Left cardiac atrium (tissue), 4 donors: ENCODE results near the gene EML6. TPM values are rescaled to one million over a fixed set of nuclear protein-coding genes. Genes with fewer than 3 reads are reported as not detected.

Source experiments
- ATAC-seq, 2 donors: fragments of 200-7000 bp; cut with Tn5 transposase; one replicate each; pipeline ENCODE4 v1.9.1; 2020; ENCODE audit warnings: mild to moderate bottlenecking in 2 of 2, moderate library complexity in 2 of 2
- DNase-seq: peaks from one replicate; pipeline ENCODE4 v3.0.0-alpha.2; 2020
- intact Hi-C, 2 donors: fragments of 100-400 bp; cut with DNase I; formaldehyde crosslinking; loops; one replicate each; pipeline versions ENCODE4 v1.14.1 to v1.15.1; 2022 to 2023
- total RNA-seq, 2 donors: library from RNA; stranded (reverse); fragmentation: NEBNext Ultra II Directional; extraction: Animal tissue kit (Norgen Biotek cat#: 25700); gene quantifications; one replicate each; pipeline ENCODE4 v1.2.1, GENCODE V29; 2021
- donor health status: DM: no; HTN: yes; CAD: no.
- donor health status: DM: no; HTN: yes; CAD: no; lungs with severe emphysema.
- donor health status: DM: yes; HTN: yes; CAD: no.
- donor health status: Dilated cardiomyopathy.

Gene EML6
- total RNA-seq, 2 donors from 2014 or later = 0.52 to 0.62 TPM

GRCh38 chr2:54947646-54948045 is 224.2 kb downstream of the EML6 start:
- intact Hi-C loops = no loop called here
- ATAC-seq (no peak), DNase-seq (no peak)

DNA sequence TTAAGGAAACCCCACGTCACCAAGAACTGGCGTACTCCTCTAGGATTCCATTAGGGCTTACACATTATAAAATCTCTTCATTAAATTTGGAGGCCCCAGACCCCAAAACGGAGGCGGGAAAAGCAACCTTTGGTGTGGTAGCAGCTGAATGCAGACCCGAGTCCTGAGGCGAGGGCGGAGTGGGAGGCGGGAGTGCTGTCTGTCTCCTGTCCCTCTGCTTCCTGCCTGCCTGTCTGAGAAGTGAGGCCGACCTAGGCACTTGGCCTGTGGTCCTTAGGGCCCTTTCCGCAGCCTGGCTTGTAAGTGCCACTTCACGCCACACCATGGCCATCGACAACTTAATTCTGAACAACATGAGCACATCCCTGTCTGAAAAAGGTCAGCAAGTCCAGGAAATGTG is 224.7 kb downstream of the EML6 start:
- DNase-seq (no peak), ATAC-seq (no peak)
- intact Hi-C loops = no loop called here

GRCh38 chr2:54949431-54949830 is 226.0 kb downstream of the EML6 start:
- no peak for DNase-seq
- intact Hi-C loops = no loop called here

DNA sequence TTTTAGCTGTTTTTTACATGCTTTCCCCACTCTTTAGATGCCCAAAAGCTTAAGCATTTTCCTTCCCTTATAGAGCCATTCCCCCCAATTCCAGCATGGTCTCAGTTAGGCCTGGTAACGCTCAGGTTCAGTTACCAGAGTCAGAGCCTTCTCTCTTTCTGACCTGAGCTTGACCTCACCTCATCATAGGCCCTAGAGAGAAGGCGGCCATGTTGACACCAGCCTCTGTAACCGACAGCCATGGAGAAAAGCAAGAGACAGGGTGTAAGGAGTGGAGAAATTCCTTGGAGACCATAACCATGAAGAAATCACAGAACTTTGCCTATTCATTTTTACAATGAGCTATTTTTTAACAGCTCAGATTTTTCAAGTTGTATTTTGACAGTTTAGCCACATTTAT is 227.3 kb downstream of the EML6 start:
- ATAC-seq (no peak), DNase-seq (no peak)
- intact Hi-C loops = no loop called here

More at GRCh38 chr2:54949431-54949830, 226.0 kb downstream of the EML6 start:
- ATAC-seq = no peak

DNA sequence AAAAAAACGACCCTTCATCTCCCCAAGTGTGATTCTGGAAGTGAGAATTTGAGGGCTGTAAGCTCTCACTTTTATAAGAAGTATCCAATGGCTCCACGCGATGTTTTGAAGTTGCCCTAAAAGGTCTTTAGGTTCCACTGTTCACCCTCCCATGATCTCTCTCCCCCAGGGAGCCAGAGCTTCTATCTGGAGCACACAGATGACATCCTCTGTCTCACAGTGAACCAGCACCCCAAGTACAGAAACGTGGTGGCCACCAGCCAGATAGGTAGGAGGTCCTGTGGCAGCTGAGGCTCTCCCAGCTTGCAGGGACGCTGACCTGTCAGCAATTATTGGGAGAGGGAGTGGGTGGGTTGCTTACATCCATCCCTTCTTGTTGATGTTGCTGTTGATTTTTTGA is 229.0 kb downstream of the EML6 start:
- intact Hi-C loops = no loop called here
- ATAC-seq = no peak
- no peak for DNase-seq

- intact Hi-C loops = no loop called here
- no peak for ATAC-seq
- no peak for DNase-seq
Measured at GRCh38 chr2:54952978-54953456, 229.6 kb downstream of the EML6 start.

GRCh38 chr2:54954158-54954557 is 230.7 kb downstream of the EML6 start:
- ATAC-seq (no peak), DNase-seq (no peak)
- intact Hi-C loops = no loop called here

GRCh38 chr2:54954705-54955357 is 231.4 kb downstream of the EML6 start:
- ATAC-seq = no peak
- intact Hi-C loops = no loop called here
- no peak for DNase-seq

- ATAC-seq = no peak
- intact Hi-C loops = no loop called here
- no peak for DNase-seq
Measured at GRCh38 chr2:54955358-54956110, 232.1 kb downstream of the EML6 start.

DNA sequence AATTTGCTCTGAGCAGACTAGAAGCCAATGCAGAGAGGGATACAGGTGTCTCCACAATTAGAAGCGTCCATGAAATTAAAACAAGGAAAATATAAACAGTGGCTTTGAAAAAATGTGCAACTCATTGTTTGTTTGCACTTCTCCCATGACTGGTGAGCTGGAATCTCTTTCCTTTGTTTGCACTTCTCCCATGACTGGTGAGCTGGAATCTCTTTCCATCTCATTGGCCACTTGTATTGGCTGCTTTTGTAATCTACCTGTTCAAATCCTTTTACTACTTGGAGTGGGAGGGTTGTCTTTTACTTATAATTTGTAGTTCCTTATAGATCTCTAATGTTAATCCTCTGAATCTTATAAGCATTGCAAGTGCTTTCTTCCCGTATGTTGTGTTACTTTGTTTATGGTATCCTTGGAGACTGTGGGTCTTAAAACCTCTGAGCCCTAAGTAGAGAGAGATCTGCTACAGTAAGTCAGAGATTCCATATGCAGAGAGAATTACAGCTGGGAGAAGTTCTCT is 232.7 kb downstream of the EML6 start:
- intact Hi-C loops = no loop called here
- DNase-seq (no peak), ATAC-seq (no peak)

- intact Hi-C loops = no loop called here
- no peak for DNase-seq
- ATAC-seq = no peak
Measured at GRCh38 chr2:54957321-54957999, 234.0 kb downstream of the EML6 start.

DNA sequence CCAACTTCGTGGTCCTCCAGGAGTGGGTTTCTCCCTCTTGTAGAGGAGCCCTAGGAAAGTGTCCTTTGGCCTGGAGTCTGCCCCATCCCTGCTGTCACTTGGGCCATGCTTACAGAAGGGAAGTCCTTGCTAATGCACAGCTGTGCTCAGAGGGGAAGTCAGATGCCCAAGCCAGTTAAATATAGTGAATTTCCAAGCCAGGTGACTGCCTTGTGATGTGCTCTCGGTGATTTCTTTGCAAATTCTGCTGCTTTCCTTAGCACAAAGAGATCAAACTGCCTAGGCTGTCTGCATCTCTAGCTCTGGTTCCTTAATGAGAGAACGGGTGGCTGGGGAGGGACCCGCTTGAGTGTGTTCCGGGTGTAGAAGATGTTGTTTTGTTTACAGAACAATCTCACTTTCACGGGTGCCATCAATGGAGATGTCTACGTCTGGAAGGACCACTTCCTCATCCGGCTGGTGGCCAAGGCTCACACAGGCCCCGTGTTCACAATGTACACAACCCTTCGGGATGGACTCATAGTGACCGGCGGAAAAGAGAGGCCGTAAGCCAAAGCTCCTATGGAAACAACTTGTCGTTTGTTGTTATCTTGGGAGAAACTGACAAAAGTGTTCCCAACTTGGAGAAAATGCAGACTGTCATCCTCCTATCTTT is 235.4 kb downstream of the EML6 start:
- ATAC-seq = no peak

GRCh38 chr2:54960164-54960563 is 236.7 kb downstream of the EML6 start:
- DNase-seq (no peak), ATAC-seq (no peak)
- intact Hi-C loops = no loop called here

More for the DNA sequence above, 235.4 kb downstream of the EML6 start:
- DNase-seq = no peak
- intact Hi-C loops = no loop called here

- ATAC-seq (no peak), DNase-seq (no peak)
- intact Hi-C loops = no loop called here
Measured at GRCh38 chr2:54962511-54962910, 239.0 kb downstream of the EML6 start.

DNA sequence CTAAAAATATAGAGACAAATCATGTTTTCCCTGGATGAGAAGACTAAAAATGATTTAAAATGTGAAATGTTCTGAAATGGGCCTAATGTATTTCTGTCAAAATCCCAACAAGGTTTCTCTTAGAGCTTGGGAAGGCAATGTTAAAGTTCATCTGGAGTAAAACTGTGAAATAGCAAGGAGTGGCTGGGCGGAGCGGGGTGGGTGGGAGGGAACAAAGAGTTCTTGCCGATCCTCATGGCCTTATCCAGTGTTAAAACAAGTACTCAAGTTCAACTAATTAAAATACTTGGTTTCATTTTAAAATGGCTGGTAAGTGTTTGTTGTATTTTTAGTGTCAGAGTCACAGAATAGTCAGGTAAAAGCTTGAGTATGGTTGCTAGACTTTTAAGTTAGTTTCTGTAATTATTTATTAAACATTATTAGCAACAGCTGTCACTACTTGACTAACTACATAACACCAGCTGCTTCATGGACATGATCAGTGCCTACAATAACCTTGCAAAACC is 239.5 kb downstream of the EML6 start:
- intact Hi-C loops = no loop called here
- no peak for ATAC-seq
- no peak for DNase-seq

DNA sequence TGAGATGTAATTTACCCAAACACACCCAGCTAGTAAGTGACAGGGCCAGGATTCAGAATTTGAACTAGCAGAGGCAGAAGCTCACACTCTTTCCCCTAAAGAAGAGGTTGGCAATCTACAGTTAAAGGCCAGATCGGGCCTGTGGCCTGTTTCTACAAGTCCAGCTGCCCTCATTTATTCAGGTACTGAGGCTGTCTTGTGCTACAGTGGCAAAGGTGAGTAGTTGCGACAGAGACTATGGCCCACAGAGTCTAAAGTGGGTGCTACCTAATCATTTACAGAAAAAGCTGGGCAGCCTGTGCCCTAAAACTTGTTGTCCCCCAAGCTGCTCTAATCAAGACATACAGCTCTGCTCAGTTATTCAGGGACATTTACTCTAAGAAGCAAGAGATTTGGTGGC is 240.0 kb downstream of the EML6 start:
- no peak for ATAC-seq
- intact Hi-C loops = no loop called here
- no peak for DNase-seq

DNA sequence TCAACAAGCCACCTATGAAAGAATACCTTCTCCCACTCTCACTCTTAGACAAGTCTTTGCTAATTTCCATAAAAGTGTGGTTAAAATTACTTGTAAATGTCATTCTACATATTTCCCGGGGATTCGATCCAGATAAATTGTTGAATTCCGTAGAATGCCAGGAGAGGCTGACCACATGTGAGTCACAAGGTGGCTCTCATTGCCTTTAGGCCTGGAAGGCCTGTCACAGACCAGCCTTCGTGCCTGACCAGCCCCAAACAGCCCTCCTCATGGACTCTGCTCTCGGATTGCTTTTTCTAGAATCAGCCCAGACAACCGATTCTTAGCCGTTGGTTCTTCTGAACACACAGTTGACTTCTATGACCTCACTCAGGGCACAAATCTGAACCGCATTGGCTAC is 240.8 kb downstream of the EML6 start:
- ATAC-seq (no peak), DNase-seq (no peak)
- intact Hi-C loops = no loop called here

- ATAC-seq = no peak
- no peak for DNase-seq
- intact Hi-C loops = no loop called here
Measured at GRCh38 chr2:54964816-54965215, 241.4 kb downstream of the EML6 start.

DNA sequence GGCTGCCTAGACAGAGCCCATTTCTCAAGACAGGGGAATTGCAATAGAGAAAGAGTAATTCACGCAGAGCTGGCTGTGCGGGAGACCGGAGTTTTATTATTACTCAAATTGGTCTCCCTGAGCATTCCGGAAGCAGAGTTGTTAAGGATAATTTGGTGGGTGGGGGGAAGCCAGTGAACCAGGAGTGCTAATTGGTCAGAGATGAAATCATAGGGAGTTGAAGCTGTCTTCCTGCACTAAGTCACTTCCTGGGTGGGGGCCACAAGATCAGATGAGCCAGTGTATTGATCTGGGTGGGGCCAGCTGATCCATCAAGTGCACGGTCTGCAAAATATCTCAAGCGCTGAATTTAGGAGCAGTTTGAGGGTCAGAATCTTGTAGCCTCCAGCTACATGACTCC is 242.0 kb downstream of the EML6 start:
- DNase-seq (no peak), ATAC-seq (no peak)
- intact Hi-C loops = no loop called here
